ENCODE results near the gene C1orf216.
A peak's percentile ranks its signal among the peaks of the same experiment; 100 is the strongest.
"Not testable (repeated sequence)": the region's sequence is repeated elsewhere in the genome, so short reads cannot be mapped to it uniquely, and the experiment has no call there.

C1orf216 gene, protein sequence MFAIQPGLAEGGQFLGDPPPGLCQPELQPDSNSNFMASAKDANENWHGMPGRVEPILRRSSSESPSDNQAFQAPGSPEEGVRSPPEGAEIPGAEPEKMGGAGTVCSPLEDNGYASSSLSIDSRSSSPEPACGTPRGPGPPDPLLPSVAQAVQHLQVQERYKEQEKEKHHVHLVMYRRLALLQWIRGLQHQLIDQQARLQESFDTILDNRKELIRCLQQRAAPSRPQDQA

DNA sequence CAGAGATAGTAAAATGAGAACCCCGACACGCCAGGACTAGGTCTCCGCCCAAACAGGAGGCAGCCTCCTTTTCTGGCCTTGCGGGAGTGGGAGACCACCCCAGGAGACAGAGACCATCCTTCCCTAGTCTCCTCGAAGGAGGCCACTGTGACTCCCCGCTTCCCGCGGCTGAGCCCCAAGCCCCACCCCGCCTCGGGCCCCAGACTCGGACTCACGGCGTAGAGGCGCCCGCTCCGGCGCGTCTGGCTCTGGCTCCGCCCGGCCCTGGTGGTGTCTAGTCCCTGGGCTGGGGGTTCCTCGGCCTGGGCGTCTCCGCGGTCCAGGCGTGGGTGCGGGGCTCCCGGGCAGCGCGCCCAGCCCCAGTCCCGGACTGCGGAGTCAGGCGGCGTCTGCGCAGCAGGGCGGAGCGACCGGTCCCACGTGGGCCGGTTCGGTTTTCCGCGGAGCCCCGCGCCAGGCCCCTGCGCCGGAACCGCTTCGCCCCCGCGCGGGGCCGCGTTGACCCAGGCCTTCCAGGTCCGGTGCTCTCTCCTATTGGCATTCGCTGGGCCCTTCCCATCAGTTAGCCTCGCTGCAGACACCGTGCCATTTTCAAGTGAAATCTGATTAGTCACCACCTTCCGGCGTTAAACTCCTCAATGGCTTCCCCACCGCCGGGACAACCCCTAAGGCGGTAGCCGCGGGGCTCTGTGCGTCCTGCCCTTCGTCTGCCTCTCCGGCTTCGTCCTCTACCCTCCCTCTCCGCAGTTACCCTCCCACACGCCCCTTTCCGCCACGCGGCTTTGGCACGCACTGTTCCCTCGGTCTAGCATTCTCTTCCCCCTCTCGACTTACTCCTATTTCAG, at the start of gene C1orf216:
TSS of gene C1orf216 (minus strand) at position 393 of the 845 bp plus-strand sequence. CDS start 2,563 bp downstream, outside the sequence.
- no peak for DNase-seq

DNA sequence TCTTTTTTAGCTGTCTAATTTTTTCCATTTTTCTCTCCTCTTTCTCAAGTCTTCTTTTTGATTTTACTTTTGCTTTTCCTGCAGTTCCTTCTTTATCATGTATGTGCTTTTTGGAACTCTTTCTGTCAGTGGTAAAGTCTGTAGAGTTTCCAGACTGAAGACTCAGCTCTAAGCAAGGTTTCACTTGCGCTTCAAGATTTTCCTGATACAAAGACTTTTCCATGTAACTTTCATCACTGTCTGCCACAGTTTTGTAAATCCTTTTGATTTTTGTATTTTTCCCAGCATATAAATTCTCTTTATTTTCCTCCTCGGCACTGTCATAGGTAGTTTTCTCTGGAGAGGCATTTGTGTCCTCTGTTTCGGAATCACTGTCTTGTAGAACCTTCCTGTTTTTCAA, 45.6 kb upstream of the C1orf216 start:
- no peak for DNase-seq

DNA sequence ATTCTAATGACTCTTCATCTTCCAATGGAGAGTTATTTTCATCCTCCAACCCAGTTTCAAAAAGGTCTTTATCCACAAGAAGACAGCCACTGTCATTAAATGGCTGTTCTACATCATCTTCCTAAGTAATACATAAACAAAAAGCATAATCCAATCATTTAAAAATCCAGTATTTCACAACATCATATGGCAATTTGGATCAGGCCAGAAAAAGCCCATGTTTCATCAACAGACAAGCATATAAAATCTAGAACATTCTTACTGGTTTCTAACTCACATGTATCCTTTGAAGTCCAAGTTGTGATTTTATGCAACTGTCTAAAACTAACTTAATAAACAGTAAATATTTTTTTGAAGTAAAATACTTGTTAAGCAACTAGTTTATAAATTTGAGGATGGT, 44.5 kb upstream of the C1orf216 start:
- no peak for DNase-seq

DNA sequence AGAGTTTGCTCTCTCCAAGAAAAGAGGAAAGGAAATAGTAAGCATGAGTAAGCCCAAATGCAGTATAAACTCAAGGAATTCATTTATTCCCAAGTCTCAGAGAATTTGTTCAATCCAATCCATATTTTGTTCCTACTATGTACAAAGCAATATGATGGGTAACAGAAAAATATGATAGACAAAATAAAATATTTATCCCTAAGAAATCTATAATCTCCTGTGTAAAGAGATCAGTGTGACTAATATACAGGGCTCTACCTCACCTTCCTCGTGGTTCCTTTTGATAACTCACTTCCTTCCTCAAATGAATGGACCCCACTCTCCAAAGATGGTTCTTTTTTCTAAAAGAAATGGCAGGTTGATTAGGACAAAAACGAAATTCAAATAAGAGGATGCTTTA, 43.5 kb upstream of the C1orf216 start:
- DNase-seq = no peak

DNA sequence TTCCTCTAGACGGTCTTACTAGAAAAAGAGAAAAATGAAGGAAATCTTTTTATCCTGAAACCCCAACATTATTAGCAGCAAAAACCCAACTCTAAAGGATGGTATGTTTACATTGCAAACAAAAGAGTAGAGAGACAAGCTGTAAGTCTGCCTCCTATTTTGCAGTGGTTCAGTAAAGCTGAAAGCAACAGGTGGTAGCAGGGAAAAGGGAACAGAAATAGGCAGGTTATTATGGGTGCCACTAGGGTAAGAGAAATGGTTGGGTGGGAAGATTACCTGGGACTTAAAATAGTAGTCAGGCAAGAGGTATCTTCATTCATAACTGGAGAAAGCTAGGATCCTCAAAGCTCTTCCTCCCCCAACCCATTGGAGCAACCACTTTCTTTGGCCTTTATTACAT, 37.4 kb upstream of the C1orf216 start:
- no peak for DNase-seq

DNA sequence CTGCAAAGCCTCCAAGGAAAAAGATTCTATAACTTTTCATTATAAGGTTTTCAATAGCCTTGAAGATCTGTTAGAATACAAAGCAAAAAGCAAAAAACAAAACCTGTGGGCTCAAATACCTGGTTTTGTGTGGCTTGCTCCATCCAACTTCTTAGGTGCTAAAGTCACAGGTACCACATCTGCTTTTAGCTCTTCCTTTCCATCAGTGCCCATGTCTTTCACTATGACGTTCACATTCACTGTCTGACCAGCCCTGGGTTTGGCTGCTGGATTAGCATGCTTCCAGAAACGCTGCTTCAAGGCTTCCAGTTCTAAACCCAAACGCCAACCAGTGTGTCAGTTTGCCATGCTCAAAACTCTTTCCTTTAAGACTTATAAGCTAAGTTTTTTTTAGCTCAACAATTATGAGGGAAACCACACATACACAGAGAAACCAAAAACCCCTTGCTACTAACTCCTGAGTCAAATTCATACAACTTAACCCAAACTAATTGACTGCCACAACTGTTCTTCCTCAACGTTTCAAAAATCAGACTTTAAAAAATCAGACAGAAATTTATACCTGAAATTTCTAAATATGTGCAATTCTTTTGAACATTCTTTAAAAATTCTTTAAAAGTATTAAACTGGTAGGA, 35.1 kb upstream of the C1orf216 start:
- DNase-seq = no peak

DNA sequence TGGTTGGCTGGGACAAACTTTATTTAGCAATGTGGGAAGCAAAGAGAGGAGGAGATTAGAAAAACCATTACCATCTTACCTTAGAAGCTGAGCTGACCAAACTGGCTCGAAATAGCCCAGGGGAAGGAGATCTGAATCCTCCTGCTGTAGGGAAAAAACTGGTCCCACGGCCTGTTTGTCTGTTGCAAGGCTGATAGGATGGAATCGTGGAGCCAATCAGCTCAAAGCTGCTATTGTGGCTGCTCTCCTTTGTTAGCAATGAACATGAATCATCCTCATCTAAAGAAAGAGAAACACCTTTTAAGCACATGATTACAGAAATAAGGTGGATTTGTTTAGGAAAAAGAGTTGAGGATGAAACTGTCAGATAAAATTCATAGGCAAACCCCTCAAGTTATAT, 29.6 kb upstream of the C1orf216 start:
- DNase-seq = no peak

DNA sequence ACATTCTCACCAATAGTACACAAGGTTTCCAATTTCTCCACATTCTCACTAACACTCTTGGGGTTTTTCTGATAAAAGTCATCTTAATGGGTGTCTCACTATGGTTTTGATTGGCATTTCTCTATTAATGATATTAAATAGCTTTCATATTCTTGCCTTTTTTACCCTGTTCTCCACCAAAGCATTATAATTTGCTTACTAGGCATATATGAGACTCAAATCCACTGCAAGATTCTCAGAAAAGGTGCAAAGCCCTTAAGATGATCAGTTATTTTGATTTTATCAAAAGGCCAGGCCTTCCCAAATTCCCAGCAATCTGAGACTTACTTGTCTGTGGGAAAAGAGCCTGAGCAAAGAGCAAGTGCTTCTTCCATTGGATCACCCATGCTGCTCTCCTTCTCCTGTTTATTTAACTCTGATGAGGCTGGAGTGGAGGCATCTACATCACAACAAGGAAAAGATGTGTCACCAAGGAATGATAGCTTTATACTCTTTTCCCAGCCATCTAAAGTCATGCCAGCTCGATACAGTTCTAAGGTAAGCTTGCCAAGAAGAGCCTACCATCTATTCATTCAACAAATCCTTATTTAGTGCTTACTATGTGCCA, 26.5 kb upstream of the C1orf216 start:
- no peak for DNase-seq

DNA sequence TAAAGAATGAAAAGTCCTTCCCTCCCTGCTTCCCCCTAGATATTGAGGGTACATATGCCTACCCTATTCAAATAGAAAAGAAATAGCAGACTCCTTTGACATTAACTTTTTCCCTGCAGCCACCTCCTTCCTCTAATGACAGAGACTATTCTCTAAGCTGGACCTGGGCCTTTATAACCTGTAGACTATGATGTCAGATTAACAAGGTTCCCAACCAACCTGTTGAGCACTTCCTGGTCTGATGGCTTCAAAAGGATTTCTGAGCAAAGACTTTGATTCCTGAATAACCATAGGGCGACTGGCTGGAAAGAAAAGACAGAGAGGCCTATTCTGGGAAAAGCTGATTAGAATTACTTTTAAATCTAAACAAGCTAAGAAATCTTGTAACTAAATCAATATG, 18.4 kb upstream of the C1orf216 start:
- no peak for DNase-seq

DNA sequence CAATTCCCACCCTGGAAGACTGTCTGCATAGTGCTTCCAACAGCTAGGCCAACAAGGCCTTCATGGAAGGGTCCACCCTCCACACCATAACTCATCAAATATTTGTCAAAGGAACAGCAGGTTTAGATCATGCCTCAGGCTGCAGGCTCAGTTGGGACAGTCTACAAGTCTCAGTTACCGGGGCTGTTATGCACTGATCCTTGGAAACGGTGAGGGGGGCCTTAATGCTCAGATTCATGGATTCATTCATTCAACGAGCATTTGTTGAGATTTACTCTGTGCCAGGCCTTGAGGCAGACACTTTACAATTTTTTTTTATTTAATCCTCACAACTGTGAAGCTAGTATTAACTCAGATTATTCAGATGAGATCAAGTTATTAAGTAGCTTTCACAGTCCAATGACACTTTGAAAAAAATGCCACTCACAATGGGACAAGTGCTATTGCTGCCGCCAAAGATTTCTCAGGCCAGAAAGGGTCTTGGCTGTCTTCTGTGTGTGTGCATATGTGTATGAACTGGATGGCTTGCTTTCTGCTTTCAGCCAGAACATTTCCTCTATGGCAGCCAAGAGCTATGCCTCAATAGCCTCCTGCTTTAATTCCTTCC, 8.9 kb upstream of the C1orf216 start:
- DNase-seq = no peak

DNA sequence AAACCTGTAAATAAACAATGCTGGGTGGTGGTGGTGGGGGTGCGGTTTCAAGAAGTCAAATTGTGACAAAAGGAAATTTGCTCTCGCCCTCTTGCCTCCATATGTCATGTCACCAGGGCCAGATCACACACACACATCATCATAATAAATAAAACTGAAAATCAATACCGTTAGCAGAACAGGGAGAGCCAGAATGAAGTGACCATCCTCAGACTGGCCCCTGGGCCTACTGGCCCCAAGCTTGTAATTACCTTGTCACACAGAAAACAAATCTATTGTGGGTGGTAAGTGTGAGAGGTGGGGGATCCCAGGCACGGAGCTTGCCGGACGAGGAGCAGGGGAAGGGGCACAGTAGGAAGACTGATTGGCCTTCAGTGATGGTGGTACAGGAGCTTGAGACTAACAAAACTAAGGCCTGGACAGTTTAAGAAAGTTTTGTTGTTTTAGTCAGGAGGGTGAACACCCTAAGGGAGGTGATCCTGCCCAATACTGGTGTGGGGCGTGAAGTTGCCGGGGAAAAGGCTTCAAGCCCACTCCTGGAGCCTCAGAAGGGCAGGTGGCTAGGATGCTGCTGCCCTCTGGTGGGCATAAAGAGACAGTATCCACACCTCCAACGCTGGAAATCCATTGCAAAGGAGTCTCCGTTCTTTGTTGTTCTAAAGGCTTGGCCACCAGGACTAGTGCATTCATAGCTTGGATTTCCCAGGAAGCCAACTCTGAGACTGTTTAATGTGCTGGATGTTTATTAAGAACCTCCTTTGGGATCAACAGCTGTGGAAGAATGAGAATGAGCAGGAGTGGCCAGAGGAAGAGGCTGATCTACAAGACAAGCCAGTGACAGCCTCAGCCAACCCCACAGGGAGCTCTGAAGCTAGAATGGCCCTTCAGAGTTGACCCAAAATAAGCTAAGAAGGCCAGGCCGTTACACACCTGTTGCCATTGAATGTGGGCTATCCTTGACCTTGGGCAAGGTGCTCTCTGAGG, 8.1 kb upstream of the C1orf216 start:
- peak; percentile 11 for DNase-seq

DNA sequence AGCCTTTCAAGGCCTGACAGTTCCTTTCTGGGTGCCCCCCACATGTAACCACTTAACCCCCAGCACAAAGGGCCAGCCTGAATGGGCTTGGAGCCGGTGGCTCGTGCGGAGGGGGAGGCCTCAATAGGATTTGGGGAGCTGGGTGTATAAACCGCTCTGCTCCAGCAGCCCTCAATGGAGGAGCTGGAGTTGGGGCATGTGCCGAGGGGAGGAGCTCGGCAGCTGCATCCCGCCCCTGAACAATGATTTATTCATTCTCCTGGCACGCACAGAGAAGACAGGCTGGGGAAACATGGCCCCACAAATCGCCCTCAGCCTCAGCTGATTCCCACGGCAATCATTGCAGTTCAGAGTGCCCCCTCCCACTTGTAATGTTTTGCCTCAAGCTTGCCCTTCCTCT, 6.9 kb upstream of the C1orf216 start:
- no peak for DNase-seq

DNA sequence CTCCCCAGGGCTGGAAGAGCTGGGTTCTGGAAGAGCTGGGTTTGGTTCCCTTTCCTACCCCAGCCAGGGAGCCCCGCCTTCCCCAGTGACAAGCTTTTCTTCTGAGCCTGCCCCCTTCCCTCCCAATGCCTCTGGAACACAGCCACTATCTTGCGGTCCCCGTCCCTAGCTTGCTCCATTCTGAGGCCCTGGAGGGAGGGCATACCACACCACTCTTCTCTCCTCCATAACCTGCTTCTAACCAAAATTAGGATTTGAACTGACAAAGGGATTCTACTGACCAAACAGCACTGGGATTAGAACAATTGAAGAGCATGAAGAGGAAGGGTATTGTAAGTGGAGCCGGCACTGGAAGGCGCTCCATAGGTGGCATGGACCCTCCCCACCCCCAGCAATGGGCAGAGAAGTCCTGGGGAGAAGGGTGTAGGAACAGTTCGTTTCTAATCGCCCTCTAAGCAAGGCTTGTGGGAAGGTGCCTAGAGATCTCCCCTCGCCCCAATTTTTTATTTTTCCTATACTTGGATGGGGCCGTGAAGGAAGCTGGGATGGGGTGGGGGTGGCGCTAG, 690 bp downstream of the C1orf216 start:
- no peak for DNase-seq

DNA sequence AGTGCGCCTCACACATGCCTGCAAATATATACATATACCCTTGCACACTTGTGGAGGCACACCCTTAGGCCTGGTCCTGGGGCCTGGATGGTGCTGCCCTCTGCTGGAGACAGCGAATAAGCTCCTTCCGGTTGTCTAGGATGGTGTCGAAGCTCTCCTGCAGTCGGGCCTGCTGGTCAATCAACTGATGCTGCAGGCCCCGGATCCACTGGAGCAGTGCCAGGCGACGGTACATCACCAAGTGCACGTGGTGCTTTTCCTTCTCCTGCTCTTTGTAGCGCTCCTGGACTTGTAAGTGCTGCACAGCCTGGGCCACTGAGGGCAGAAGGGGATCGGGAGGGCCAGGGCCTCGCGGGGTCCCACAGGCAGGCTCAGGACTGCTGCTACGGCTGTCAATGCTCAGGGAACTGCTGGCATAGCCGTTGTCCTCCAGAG, 3.1 kb downstream of the C1orf216 start:
- DNase-seq = no peak

DNA sequence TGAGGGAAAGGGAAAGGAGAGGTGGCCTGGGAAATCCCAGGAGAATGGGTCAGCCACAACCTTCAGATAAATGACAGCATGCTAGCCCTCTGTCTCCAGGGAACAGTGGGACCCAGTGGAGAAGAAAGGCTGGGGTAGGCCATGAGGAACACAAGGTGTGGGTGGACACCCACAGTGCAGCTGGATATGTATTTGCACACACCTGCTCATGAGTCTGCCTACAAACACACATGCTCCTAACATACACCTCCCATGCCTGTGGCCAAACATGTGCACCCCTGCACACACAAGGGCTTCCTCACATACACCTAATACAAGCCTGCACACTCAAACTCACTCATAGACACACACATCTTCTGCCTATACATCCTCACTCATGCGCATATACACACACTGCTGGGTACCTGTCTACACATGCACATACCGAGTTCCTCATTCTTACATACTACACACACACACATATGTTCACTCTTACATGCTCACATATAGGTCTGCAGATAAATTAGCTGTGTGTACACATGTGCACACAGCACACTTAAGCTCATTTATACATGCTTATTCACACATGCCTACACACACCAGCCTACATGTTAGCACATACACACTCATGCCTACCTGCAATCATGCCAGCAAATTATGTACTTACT, 3.6 kb downstream of the C1orf216 start:
- DNase-seq = no peak

DNA sequence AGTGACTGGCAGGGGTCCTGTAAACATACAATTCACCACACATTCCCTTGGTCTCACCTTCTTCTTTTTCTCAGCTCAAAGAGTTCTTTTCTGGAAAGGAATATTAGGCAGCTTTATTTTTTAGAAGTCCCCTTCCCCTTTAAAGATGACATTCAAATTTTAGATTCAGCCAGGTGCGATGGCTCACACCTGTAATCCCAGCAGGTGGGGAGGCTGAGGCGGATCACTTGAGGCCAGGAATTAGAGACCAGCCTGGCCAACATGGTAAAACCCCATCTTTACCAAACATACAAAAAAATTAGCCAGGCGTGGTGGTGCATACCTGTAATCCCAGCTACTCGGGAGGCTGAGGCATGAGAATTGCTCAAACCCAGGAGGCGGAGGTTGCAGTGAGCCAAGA, 7.6 kb downstream of the C1orf216 start:
- not testable (repeated sequence) for DNase-seq

DNA sequence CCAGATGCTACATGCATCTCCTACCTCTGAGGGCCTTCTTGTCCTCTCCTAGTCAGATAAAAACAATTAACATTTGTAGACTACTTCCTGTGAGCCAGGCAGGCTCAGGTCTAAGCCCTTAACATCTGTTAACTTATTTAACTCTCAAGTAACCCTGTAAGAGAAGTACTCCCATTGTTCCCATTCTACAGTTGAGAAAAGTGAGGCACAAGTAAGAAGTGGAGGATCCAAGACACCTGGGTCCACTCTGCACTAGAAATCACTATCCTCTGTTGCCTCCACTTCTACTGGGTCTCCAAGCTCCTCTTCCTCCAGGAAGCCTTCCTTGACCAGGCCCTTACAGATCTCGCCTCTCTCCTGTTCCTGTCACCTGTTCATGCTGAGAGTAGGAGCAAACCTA, 9.7 kb downstream of the C1orf216 start:
- no peak for DNase-seq

DNA sequence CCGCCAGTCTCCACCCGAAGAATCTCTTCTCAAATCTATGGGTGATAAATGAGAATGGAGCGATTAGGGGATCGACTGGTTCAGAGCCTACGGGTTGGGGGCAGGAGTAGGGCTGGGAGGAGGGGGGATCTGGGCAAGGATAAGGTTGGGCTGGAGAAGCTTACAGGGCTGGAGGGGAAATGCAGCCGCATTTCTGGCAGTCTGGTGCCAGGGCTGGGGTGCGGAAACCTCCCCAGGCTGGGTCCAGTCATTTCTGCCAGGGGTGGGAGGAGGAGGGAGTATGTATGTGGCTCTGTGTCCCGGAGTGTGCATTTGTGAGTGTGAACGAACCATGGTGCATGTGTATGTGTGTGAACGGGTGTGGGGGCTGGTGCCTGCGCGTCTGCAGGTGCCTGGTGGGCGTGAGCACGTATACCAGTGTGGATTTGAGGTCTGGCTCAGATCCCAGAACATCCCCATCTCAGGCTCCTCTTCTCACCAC, 10.2 kb downstream of the C1orf216 start:
- peak; percentile 32 for DNase-seq

DNA sequence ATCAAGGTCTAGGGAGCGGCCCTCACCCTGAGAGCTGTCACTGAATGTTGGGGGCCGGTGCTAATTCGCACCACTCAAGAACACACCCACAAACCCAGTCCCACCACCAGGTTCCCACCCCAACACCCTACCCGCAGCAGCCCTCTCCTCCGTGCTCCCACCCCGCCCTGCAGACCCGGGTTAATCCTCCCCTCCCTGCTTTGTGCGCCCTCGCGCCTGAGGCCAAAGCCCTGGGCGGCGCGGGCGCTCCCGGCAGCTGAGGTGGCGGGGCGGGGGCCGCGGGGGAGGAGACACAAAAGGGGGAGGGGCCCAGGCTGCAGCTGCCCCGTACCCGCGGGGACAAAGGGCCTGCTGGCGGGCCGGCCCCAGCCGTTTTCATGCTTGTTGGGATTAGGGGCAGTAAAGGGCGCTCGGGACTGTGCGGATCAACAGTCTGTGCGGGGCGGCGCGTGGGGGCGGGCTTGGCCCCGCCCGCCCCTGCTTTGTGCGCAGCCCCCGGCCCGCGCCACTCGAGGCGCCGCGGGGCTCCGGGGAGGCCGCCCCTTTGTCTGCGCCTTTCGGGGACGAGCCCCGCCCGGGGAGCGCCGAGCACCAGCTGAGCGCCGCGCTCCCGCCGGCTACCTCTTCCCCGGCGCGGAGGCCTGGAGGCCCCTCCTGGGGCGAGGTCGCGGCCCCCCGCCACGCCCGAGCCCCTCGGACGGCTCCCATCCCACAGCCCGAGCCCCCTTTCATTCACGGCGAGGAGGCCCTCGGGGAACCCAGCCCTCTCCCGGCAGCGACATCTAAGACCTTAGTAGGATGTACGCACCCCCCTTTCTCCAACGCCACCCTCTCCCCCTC, 10.9 kb downstream of the C1orf216 start:
- no peak for DNase-seq
